ENCODE measurements around the gene GDAP2.

Gene GDAP2

GRCh38 chr1:117836069-117836468 is 93.4 kb downstream of the GDAP2 start:
- no peak for DNase-seq

GRCh38 chr1:117834416-117834815 is 95.0 kb downstream of the GDAP2 start:
- no peak for DNase-seq

- DNase-seq: no peak
These were observed 97.0 kb downstream of the GDAP2 start for GRCh38 chr1:117832453-117832852.

DNA sequence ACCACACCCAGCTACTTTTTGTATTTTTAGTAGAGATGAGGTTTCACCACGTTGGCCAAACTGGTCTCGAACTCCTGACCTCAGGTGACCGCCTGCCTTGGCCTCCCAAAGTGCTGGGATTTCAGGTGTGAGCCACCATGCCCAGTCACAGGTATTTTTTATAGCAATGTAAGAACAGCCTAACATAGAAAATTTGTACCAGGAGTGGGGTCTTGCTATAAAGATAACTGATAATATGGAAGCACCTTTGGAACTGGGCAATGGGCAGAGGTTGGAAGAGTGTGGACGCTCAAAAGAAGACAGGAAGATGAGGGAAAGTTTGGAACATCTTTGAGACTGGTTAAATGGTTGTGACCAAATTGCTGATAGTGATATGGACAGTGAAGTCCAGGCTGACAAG is 99.2 kb downstream of the GDAP2 start:
- no peak for DNase-seq

GRCh38 chr1:117828201-117828600 is 101.2 kb downstream of the GDAP2 start:
- no peak for DNase-seq

- no peak for DNase-seq
These were observed 102.8 kb downstream of the GDAP2 start for GRCh38 chr1:117826540-117827078.

GRCh38 chr1:117826119-117826518 is 103.3 kb downstream of the GDAP2 start:
- no peak for DNase-seq

- DNase-seq: no peak
These were observed 104.0 kb downstream of the GDAP2 start for GRCh38 chr1:117825414-117825813.

GRCh38 chr1:117824616-117825015 is 104.8 kb downstream of the GDAP2 start:
- DNase-seq: no peak

DNA sequence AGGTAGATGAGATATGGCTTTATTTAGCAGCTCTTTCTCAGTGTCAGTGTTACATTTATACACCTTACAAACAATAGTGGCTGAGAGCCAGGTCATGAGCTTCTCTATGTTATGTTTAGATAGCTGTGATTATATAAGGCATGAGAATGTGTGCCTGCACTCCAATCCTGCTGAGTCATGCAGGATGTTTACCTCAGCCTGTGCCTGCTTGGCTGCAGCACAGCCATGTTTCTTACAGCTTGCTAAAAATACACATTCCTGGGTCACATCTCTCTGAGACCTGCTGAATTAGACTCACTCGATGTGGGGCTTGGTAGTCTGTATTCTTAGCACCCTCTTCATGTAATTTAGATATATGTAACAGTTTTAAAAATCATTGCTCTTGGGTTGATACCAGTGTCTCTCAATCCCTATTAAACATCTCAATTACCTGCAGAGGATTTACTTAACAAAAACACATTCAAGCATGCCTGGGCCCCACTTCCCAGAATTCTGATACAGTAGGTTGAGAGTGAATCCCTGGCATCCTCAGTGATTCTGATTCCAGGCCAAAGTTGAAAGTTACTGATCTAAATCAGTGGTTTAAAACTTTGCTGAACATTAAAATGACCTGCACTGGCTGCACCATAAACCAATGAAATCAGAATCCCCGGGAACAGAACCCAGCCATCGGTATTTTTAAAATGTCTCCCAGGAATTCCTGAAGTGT is 107.5 kb downstream of the GDAP2 start:
- no peak for DNase-seq

DNA sequence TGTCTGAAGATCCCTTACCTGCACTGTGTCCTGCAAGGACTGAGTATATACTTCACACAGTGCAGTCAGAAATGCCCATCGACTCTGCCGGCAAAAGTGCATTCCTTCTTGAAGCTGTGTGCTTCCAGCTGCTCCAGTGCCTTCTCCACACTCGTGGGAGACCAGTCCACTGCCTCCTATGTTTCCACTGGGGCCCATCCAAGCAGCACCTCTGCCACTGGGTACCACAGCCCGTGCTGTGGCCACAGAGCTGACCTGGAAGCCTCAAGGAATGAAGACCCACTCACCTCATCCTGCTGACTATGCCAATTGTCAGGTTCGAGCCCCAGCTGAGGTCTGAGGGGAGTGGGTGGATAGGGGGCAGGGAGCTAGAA is 108.1 kb downstream of the GDAP2 start:
- DNase-seq: no peak

DNA sequence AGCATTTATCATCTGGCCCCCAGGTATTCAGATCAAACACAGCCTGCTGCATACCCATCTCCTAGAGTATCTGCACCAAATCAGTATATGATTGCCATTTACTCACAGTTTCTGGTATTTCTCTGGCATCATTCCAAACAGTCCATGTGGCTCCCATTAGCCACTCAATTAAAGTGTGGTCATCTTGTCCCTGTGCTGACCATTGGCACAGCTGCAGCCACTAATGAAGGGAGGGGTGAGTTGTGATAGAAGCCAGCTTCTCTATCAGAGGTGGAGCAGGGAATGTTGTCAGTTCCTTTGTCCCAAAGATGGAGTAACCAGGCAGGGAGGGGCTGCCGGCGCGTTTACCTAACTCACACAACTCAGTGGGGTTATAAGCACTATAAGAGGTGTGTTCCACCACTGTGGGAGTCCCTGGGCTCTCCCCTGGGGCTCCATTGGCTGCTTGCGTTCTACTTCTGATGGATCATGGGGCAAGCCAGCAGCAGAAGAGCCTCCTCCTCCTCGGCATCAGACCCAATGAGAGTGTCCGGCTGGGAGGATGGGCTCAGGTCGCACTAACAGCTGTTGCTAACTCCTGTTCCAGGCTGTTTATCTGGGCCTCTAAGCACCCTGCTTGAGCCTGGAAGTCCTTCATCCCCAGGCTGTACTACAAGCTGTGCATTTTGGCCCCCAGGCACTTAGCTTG is 108.6 kb downstream of the GDAP2 start:
- peak; percentile 65 for DNase-seq

DNA sequence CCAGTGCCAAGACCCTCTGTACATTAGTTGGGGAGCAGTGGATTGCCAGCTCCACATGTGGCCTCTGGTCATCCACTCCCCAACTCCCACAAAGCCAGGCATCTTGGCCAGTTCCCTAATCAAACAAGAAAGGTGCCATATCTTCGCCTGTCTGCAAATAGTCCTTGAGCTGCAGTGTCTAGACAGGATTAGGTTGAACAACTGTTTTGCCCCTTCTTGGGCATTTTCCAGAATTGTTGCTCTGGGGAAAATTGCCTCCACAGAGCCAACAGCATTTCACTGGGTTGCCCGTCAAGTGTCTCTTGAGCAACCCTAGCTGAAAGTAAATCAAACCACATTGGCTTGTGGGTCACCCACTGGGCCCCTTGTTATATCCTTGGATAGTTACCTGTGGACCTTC is 109.3 kb downstream of the GDAP2 start:
- DNase-seq: no peak

DNA sequence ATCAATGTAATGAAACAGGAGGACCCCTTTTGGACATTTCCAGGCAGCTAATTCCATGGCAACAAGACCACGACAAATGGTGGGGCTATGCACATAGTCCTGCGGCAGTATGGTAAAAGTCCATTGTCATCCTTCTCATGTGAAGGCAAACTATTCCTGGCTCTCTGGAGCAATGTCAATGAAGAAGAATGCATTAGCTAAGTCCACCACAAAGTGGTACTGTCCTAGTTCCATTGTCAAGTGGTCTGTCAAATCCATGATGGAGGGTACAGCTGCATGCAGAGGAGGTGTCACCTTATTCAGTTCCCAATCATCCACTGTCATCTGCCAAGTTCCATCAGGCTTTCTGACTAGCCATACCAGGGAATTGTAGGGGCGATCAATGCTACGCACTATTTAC is 110.1 kb downstream of the GDAP2 start:
- no peak for DNase-seq

GRCh38 chr1:117818456-117818855 is 111.0 kb downstream of the GDAP2 start:
- no peak for DNase-seq

GRCh38 chr1:117817629-117818028 is 111.8 kb downstream of the GDAP2 start:
- peak; percentile 59 for DNase-seq

DNA sequence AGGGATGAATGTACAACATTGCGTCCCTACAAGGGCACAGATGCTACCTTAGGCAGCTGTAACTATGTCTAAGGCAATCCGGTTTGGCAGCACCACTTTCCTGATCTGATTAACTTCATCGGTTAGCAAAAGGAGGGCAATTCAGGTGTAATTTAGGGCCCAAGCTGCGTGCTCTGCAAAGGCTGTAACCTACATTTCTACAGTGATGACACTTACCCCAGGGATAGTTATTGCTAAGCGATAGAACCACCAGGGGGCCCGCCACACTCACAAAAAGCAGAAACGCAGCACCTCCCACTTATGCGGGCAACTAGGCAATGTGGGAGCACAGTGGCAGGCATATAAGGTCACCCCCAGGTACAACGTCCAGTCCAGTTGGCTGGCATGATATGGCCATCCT is 113.5 kb downstream of the GDAP2 start:
- DNase-seq: peak; percentile 52

- no peak for DNase-seq
These were observed 114.3 kb downstream of the GDAP2 start for GRCh38 chr1:117814856-117815797.
